GM12878 (cell line): ENCODE measurements around the gene LMBR1. TPM values are rescaled to one million over a fixed set of nuclear protein-coding genes. Genes with fewer than 3 reads are reported as not detected.

Experiments used
- ATAC-seq: fragments of 200-7000 bp; cut with Tn5 transposase; 3 replicates; pipeline ENCODE4 v1.9.1; 2020; ENCODE audit warnings: mild to moderate bottlenecking, moderate library complexity
- BruUV-seq: library from RNA; stranded (reverse); fragments of 400-500 nt; replicated peaks from 2 replicates; lab custom pipeline; 2021; lab: Mats Ljungman, UMichigan
- CTCF ChIA-PET: fragments of 300-600 bp; sonication (Branson Sonifier 250); formaldehyde crosslinking; extraction: SDS; loops from one replicate; lab custom pipeline; 2021; ENCODE audit warnings: inconsistent platforms; lab: Yijun Ruan, JAX
- POLR2A ChIA-PET: fragments of 350-600 bp; formaldehyde crosslinking; extraction: SDS; loops from one replicate; lab custom pipeline; 2021; ENCODE audit warnings: inconsistent platforms; lab: Charles Lee
- RAD21 ChIA-PET: fragments of 300-600 bp; sonication (Branson Sonifier 250); formaldehyde crosslinking; loops from one replicate; lab custom pipeline; 2023; ENCODE audit warnings: antibody characterized with exemption; ENCODE audit not compliant: unreplicated experiment; lab: Charles Lee
- SMC1A ChIA-PET: fragments of 300-600 bp; sonication (Branson Sonifier 250); formaldehyde crosslinking; loops from one replicate; lab custom pipeline; 2023; ENCODE audit not compliant: unreplicated experiment, uncharacterized antibody; lab: Charles Lee
- DNase-seq: peaks from one replicate; pipeline ENCODE4 v3.0.0-alpha.2; 2011; ENCODE audit warnings: low read depth, low spot score
- FAIRE-seq: peaks from 3 replicates; lab custom pipeline; 2011; peaks lifted over from hg19 to GRCh38; lab: Jason Lieb, UNC
- H2AFZ ChIP-seq: 2 replicates; pipeline ENCODE4 v1.6.0; 2011; ENCODE audit warnings: low read depth, low read length, control low read depth; ENCODE audit not compliant: control insufficient read depth
- H3K27ac ChIP-seq: 2 replicates; pipeline ENCODE4 v1.5.1; 2011; ENCODE audit warnings: control low read depth; ENCODE audit not compliant: control insufficient read depth, insufficient read depth
- H3K27me3 ChIP-seq, 2 experiments: replicated peaks in 1 of 2; 2 replicates each; pipeline versions ENCODE4 v1.6.0 to v1.6.1; 2011; ENCODE audit warnings: low read length in 1 of 2; ENCODE audit not compliant: control insufficient read depth in 2 of 2, insufficient read depth in 2 of 2
- H3K36me3 ChIP-seq, 2 experiments: 2 replicates each; pipeline ENCODE4 v1.5.1; 2011; ENCODE audit warnings: low read length in 1 of 2; ENCODE audit not compliant: control insufficient read depth in 2 of 2, insufficient read depth in 2 of 2
- H3K4me1 ChIP-seq: 2 replicates; pipeline ENCODE4 v1.6.1; 2011; ENCODE audit warnings: mild to moderate bottlenecking, low read length, moderate library complexity, mixed read lengths; ENCODE audit not compliant: control insufficient read depth, insufficient read depth
- H3K4me2 ChIP-seq: 2 replicates; pipeline ENCODE4 v1.6.0; 2011; ENCODE audit warnings: control low read depth; ENCODE audit not compliant: control insufficient read depth, insufficient read depth
- H3K4me3 ChIP-seq: fragments of 200-600 bp; sonication (generic); 2 replicates; pipeline ENCODE4 v1.5.1; 2016
- H3K79me2 ChIP-seq: 2 replicates; pipeline ENCODE4 v1.6.0; 2011; ENCODE audit warnings: low read length; ENCODE audit not compliant: control insufficient read depth, insufficient read depth
- H3K9ac ChIP-seq: 2 replicates; pipeline ENCODE4 v1.8.0; 2011; ENCODE audit warnings: low read length, control low read depth, mixed read lengths; ENCODE audit not compliant: control insufficient read depth, insufficient read depth
- H3K9me3 ChIP-seq: replicated peaks from 3 replicates; pipeline ENCODE4 v1.5.1; 2011; ENCODE audit warnings: mild to moderate bottlenecking, low read length; ENCODE audit not compliant: control insufficient read depth, insufficient read depth
- H4K20me1 ChIP-seq: 2 replicates; pipeline ENCODE4 v1.6.0; 2011; ENCODE audit not compliant: control insufficient read depth, insufficient read depth
- KDM1A ChIP-seq: fragments of 200-600 bp; sonication (generic); IDR thresholded peaks from 2 replicates; pipeline ENCODE4 v1.6.1; 2016; ENCODE audit warnings: borderline replicate concordance
- MLLT1 ChIP-seq: fragments of 450-650 bp; IDR thresholded peaks from 2 replicates; pipeline ENCODE4 v1.6.1; 2016; ENCODE audit warnings: mild to moderate bottlenecking
- MXI1 ChIP-seq: fragments of 150-350 bp; IDR thresholded peaks from 2 replicates; pipeline ENCODE4 v1.6.1; 2011; ENCODE audit warnings: low read depth, mild to moderate bottlenecking, inconsistent platforms, low read length, improper control_type of control experiment
- NKRF ChIP-seq: fragments of 450-650 bp; conservative IDR thresholded peaks from 2 replicates; pipeline ENCODE4 v1.6.1; 2017; ENCODE audit warnings: mild to moderate bottlenecking, moderate library complexity
- RAD51 ChIP-seq: fragments of 450-650 bp; IDR thresholded peaks from 2 replicates; pipeline ENCODE4 v1.6.1; 2016; ENCODE audit warnings: moderate library complexity, mild to moderate bottlenecking, inconsistent platforms
- RFX5 ChIP-seq: IDR thresholded peaks from 2 replicates; pipeline ENCODE4 v1.6.1; 2011; ENCODE audit warnings: low read depth, low read length, improper control_type of control experiment
- SIN3A ChIP-seq: IDR thresholded peaks from 2 replicates; pipeline ENCODE4 v1.6.1; 2012; ENCODE audit warnings: low read depth, low read length, improper control_type of control experiment
- SMAD5 ChIP-seq: IDR thresholded peaks from 2 replicates; pipeline ENCODE4 v1.6.1; 2016; ENCODE audit warnings: antibody characterized with exemption, low read depth
- SUPT20H ChIP-seq: IDR thresholded peaks from 2 replicates; pipeline ENCODE4 v1.6.1; 2011; ENCODE audit warnings: low read depth, mild to moderate bottlenecking, low read length, moderate library complexity, borderline replicate concordance; ENCODE audit not compliant: control insufficient read depth
- ZBTB33 ChIP-seq: fragments of 450-650 bp; IDR thresholded peaks from 2 replicates; pipeline ENCODE4 v1.6.1; 2017; ENCODE audit warnings: mild to moderate bottlenecking
- ZNF24 ChIP-seq: fragments of 450-650 bp; IDR thresholded peaks from 2 replicates; pipeline ENCODE4 v1.6.1; 2017; ENCODE audit warnings: antibody characterized with exemption, mild to moderate bottlenecking
- WGBS: methylation state at CpG from one replicate; pipeline ENCODE4 v1.1.6; 2016; ENCODE audit warnings: low lambda C conversion rate; ENCODE audit not compliant: insufficient replicate concordance, insufficient coverage; ENCODE audit errors: missing lambda C conversion rate; 5-methylcytosine and 5-hydroxymethylcytosine counted together
- in situ Hi-C: fragments of 300-500 bp; cut with MboI; formaldehyde crosslinking; loops from 9 replicates; pipeline ENCODE4 v1.14.3; 2018; ENCODE audit warnings: mixed read lengths
- intact Hi-C: fragments of 100-400 bp; cut with micrococcal nuclease; formaldehyde crosslinking; loops from one replicate; pipeline ENCODE4 v1.14.2; 2022; ENCODE audit not compliant: unreplicated experiment
- polyA plus RNA-seq, 11 experiments: library from polyadenylated mRNA; depleted of rRNA in 4 of 11; unstranded in 6 of 11; stranded (reverse) in 5 of 11; fragments of >200 nt; fragmentation: Nextera tagmentation in 4 of 11; fragmentation: Illumina TruSeq in 1 of 11; extraction: Ambion mirVana in 4 of 11; extraction: Trizol in 1 of 11; gene quantifications; 1 replicate in 1 of 11; 2 replicates in 10 of 11; pipeline versions ENCODE4 v1.2.1 to v1.2.3, GENCODE V29; 2011 to 2016; ENCODE audit warnings: inconsistent platforms in 2 of 11, missing spikeins in 2 of 11, low read depth in 1 of 11
- total RNA-seq, 4 experiments: library from RNA; depleted of rRNA in 3 of 4; stranded (reverse); fragments of >200 nt in 3 of 4; fragmentation: Illumina TruSeq in 1 of 4; extraction: Trizol in 1 of 4; gene quantifications; 2 replicates each; pipeline versions ENCODE4 v1.2.1 to v1.2.3, GENCODE V29; 2013 to 2021
- TF ChIP-seq, protein P1 (sequence below): fragments of 450-650 bp; IDR thresholded peaks from 2 replicates; pipeline ENCODE4 v1.6.1; 2017; ENCODE audit warnings: low read depth, mild to moderate bottlenecking, moderate library complexity
- TF ChIP-seq, protein P2 (sequence below): fragments of 450-650 bp; IDR thresholded peaks from 2 replicates; pipeline ENCODE4 v1.6.1; 2017; ENCODE audit warnings: antibody characterized with exemption, mild to moderate bottlenecking, moderate library complexity

LMBR1 gene
- total and polyA plus RNA-seq, 10 of the 15 experiments (the other 5 are each of a cell fraction or from before 2014, with no cell fraction given) = 4.0 to 63.5 (median 28.8) TPM

DNA sequence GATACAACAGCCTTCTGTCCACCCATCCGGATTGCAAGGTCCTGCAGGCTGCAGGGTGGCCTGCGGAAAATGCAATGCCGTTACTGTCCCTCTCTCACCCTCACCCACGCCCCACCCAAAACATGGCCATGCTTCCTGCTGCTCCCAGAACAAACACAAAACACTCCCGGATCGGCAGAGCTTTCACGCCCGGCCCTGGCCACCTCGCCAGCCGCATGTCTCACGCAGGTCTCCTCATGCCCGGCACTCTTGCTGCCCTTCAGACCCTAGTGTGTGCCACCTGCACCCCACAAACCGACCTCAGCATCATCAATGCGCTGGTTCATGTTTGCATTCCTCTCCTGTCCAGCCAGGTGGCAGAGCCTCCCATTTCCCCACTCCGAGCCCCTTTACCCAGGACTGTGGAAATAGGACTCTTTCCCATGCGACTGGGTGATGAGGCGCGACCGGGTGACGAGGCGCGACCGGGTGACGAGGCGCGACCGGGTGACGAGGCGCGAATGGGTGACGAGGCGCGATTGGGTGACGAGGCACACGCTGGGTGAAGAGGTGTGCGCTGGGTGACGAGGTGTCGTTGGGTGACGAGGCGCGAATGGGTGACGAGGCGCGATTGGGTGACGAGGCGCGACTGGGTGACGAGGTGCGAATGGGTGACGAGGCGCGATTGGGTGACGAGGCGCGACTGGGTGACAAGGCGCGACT lies 47.6 kb upstream of the LMBR1 start:
- ChIA-PET RAD21 (no interaction called here), CTCF (no interaction called here), POLR2A (no interaction called here), SMC1A (interaction anchor here (1.2 kb wide), 1 partner anchor 14 kb away, joined by 3 read pairs; no protein-coding TSS in a partner anchor)
- intact Hi-C loops (no loop called here), in situ Hi-C loops (no loop called here)
- Histone ChIP-seq H3K9ac (no peak overlapping the region), H3K27ac (no peak overlapping the region), H3K4me2 (no peak overlapping the region), H4K20me1 (no peaks in the 10 kb centered on the region), H3K4me1 (no peaks in the 10 kb centered on the region), H3K36me3 (no peaks in the 10 kb centered on the region), H3K27me3 (peaks cover 0 to 2% of the 10 kb centered on the region in 2 experiments; a peak in 1 of 4 replicates), H3K9me3 (no peaks in the 10 kb centered on the region; the same call in 2 of the 3 replicates), H3K79me2 (no peaks in the 10 kb centered on the region), H3K4me3 (no peak overlapping the region), H2AFZ (no peak overlapping the region)
- WGBS = 90% methylated on average over 44 of the region's 57 CpGs
- BruUV-seq = no TSS peak
- no peak for DNase-seq
- no peak for FAIRE-seq
- ATAC-seq = no peak
- TF ChIP-seq RAD51 (no peak), SIN3A (no peak), MXI1 (no peak), RFX5 (no peak), SMAD5 (no peak), MLLT1 (no peak), KDM1A (no peak), ZBTB33 (no peak), ZNF24 (no peak), SUPT20H (no peak), NKRF (no peak)
- TF ChIP-seq, protein P1, sequence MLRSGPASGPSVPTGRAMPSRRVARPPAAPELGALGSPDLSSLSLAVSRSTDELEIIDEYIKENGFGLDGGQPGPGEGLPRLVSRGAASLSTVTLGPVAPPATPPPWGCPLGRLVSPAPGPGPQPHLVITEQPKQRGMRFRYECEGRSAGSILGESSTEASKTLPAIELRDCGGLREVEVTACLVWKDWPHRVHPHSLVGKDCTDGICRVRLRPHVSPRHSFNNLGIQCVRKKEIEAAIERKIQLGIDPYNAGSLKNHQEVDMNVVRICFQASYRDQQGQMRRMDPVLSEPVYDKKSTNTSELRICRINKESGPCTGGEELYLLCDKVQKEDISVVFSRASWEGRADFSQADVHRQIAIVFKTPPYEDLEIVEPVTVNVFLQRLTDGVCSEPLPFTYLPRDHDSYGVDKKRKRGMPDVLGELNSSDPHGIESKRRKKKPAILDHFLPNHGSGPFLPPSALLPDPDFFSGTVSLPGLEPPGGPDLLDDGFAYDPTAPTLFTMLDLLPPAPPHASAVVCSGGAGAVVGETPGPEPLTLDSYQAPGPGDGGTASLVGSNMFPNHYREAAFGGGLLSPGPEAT = no peak
- TF ChIP-seq, protein P2, sequence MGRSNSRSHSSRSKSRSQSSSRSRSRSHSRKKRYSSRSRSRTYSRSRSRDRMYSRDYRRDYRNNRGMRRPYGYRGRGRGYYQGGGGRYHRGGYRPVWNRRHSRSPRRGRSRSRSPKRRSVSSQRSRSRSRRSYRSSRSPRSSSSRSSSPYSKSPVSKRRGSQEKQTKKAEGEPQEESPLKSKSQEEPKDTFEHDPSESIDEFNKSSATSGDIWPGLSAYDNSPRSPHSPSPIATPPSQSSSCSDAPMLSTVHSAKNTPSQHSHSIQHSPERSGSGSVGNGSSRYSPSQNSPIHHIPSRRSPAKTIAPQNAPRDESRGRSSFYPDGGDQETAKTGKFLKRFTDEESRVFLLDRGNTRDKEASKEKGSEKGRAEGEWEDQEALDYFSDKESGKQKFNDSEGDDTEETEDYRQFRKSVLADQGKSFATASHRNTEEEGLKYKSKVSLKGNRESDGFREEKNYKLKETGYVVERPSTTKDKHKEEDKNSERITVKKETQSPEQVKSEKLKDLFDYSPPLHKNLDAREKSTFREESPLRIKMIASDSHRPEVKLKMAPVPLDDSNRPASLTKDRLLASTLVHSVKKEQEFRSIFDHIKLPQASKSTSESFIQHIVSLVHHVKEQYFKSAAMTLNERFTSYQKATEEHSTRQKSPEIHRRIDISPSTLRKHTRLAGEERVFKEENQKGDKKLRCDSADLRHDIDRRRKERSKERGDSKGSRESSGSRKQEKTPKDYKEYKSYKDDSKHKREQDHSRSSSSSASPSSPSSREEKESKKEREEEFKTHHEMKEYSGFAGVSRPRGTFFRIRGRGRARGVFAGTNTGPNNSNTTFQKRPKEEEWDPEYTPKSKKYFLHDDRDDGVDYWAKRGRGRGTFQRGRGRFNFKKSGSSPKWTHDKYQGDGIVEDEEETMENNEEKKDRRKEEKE = no peak
